GM19438 (cell line): ENCODE data around the gene NEK11.
"Not testable (repeated sequence)": the region's sequence is repeated elsewhere in the genome, so short reads cannot be mapped to it uniquely, and the experiment has no call there.

Source experiments
- ATAC-seq: cut with Tn5 transposase; IDR thresholded peaks from one replicate; pipeline ENCODE4 v1.9.1; 2021; ENCODE audit warnings: low read depth; ENCODE audit not compliant: unreplicated experiment

NEK11 gene

GRCh38 chr3:131283862-131284261 is 257.2 kb downstream of the NEK11 start:
- no peak for ATAC-seq

DNA sequence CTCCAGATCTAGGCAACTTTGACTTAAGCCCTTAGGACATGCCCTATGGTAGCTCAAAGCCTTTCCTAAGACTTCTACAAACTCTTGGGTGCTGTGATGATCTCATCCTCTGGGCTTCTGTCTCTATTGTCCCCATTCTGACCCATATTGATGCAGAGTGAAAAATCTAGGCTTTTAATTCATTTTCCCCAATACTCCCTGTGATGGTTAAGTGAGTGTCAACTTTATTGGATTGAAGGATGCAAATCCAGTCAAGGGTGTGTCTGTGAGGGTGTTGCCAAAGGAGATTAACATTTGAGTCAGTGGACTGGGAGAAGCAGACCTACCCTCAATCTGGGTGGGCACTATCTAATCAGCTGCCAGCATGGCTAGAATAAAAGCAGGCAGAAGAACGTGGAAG is 257.6 kb downstream of the NEK11 start:
- no peak for ATAC-seq

DNA sequence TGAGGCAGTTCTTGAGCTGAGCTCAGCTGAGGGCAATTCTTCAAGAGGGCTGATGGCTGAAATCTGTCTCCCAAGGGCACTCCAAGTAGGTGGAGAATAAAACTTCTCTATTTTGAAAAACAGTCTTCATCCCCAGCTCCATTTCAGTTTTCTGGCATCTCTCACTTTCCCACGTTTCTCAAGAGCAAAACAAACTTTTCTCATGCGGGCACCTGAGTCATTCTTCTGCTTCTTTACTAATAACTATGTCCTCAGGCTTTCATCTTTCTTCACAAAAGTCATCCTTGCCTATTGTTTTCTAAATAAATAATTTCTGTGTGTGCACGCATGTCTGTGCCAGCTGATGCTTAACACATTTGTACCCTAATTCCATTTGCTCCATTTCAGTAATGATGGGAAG is 258.8 kb downstream of the NEK11 start:
- ATAC-seq, result no peak

DNA sequence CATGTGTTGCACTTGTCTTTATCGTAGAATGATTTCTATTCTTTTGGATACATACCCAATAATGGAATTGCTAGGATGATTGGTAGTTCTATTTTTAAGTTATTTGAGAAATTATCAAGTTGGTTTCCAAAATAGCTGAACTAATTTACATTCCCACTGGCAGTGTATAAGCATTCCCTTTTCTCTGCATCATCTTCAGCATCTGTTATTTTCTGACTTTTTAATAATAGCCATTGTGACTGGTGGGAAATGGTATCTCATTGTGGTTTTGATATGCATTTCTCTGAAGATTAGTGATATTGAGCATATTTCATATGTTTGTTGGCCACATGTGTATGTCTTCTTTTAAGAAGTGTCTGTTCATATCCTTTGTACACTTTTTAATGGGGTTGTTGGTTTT is 273.2 kb downstream of the NEK11 start:
- no peak for ATAC-seq

DNA sequence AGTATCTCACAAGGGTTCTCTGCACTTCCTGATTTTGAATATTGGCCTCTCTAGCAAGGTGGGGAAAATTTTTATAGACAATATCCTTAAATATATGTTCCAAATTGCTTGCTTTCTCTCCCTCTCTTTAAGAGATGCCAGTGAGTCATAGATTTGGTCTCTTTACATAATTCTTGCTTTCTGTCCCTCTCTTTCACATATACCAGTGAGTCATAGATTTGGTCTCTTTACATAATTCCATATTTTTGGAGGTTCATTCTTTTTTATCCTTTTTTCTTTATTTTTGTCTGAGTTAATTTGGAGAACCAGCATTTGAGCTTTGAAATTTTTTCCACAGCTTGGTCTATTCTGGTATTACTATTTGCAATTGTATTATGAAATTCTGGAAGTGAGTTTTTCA is 277.2 kb downstream of the NEK11 start:
- no peak for ATAC-seq

DNA sequence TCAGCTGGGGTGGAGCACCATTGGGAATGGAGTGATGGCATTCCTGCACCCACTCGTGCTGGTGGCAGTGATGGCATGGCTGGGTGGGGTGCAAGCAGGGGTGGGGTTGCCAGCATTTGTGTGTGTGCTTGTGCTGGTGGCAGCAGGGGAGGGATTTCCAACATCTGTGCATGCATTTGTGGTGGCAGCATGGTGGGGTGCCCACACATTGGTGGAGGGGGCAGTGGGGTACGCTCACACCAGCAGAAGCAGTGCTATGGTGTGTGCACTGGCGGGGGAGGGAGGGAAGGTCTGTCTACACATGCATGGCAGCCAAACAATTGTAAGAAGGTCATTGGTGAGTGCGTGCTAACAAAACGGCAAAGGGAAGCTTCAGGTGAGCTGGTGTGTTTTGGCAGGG is 278.2 kb downstream of the NEK11 start:
- ATAC-seq, result no peak

- no peak for ATAC-seq
Observed at GRCh38 chr3:131306242-131306641, 279.6 kb downstream of the NEK11 start.

GRCh38 chr3:131314318-131314717 is 287.6 kb downstream of the NEK11 start:
- ATAC-seq, result no peak

- ATAC-seq, result no peak
Observed at GRCh38 chr3:131315162-131315561, 288.5 kb downstream of the NEK11 start.

DNA sequence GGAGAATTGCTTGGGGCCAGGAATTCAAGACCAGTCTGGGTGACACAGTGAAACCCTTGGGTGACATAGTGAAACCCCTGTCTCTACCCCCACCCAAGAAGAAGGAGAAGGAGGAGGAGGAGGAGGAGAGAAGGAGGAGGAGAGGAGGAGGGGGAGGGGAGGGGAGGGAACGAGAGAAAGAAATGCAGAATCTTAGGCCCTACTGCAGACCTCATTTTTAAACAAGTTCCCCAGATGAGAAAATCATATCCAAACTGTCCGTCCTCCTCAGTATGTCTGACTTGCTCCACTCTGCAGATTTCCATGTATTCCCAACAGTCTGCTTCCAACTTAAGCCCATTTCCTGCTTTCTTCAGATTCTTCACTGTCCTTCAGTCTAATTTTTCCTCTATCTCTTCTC is 291.0 kb downstream of the NEK11 start:
- no peak for ATAC-seq

GRCh38 chr3:131323014-131323413 is 296.3 kb downstream of the NEK11 start:
- ATAC-seq, result no peak

DNA sequence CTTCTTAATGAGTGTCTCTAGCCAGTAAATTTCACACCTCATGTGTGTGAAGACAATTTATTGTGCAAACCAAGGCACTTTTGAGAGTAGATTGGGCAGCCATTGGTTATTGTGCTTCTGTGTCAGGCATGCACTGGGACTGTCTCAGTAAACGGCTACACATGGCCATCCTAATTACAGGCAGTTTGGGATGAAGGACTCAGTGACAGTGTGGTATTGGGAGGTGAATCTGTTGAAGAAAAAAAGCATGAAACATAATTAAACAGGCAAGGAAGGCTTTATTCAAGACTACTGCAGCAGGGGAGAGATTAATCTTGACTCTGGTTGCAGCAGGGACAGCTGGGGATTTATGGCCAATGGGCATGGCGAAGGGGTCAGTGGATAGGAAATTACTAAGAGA is 297.1 kb downstream of the NEK11 start:
- no peak for ATAC-seq

DNA sequence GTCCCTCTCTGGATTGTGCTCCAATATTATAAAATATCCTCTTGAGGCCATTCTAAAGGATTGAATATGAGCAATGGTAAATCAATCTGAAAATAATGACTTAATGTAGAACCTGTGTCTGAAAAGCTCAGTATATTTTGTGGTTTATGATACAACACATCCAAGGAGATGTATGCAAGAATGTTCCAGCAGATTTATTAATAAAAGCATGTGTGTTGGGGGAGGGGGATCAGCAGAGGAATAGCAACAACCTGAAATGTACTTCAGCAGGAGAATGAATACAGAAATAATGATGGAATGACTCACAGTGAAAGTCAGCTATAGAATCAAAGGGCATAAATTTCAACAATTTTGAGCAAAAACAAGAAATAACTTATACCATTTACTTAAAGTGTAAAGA is 298.2 kb downstream of the NEK11 start:
- no peak for ATAC-seq

DNA sequence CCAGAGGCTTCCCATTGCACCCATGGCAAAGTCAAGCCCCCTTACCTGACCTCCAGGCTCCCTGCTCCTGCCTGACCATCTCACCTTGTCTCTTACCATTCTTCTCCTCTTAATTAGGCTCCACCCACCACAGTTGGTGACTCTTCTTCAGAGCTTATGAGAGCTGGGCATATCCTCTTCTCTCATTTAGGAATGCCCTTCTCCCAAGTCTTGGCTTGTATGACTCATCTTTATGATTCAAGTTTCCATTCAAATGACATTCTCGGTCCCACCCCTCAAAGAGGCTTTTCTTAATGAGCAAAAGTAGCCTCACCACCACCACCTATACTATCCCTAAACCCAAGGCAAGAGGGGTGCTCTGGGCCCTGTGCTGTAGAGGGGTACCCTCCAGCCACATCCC is 299.6 kb downstream of the NEK11 start:
- no peak for ATAC-seq

- no peak for ATAC-seq
Observed at GRCh38 chr3:131328721-131329120, 302.0 kb downstream of the NEK11 start.

DNA sequence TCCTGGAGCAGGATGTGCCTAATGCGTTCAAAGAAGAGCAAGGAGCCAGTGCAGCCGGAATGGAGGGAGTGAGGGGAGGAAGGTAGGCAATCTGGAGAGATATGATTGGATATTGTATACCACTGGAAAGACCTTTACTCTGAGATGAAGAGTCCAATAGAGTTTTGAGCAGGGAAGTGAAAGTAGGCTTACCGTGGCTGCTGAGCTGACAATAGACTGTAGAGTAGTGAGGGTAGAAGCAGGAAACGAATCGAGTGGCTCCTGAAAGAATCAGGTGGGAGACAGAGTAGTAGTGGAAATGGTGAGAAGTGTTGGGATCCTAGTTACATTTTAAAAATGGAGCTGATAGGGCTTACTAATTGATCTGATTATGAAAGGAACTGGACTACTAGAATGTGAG is 303.1 kb downstream of the NEK11 start:
- no peak for ATAC-seq

- ATAC-seq, result not testable (repeated sequence)
Observed at GRCh38 chr3:131331456-131332085, 304.9 kb downstream of the NEK11 start.

DNA sequence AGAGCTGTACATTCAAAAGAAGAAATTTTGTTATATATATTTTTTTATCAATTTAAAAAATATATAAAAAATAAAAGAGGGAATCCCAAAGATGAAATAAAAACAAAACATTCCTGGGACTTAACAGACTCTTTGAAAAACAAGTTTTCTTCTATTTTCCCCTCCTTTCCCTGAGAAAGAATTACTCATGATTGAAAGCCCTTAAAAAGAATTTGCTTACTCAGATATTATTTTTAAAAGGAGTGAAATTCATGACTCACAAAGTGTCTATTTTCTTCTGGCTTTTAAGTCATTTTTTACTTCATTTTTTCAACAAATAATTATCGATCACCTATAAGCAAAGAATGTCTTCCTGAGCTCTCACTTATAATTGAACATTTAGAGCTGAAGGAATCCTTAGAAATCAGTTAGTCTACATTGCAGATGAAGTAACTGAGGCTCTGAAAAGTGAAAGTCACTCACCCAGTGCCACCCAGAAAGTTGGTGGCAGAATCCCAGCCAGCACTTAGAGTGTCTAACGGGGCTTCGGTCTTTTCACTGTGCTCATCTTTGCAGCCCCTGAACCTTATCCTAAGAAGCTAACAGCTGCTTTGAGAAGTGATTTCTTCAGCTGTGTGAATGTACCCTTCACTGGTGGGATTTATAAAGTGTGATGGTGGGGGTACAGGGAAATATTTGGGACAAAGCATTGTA is 312.4 kb downstream of the NEK11 start:
- ATAC-seq, result no peak

DNA sequence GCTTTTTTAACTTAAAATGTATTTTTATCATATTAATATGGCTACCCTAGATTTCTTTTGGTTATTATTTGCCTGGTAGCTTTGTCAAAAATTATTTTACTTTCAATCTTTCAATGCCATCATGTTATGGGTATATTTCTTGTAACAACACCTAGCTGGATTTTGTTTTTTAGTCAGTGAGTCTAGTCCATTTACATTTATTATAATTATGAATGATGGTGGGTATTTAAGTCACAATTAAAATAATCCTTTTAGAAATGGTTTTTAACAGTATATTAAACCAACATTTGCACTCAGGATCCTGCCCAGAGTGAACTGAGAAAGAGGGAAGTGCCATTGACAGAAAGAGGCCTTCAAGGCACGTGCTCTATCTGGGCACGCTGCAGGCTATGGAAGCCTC is 315.1 kb downstream of the NEK11 start:
- no peak for ATAC-seq

GRCh38 chr3:131348911-131349310 is 322.2 kb downstream of the NEK11 start:
- no peak for ATAC-seq

- no peak for ATAC-seq
Observed at GRCh38 chr3:131349454-131349853, 322.8 kb downstream of the NEK11 start.

GRCh38 chr3:131349946-131350347 is 323.3 kb downstream of the NEK11 start:
- ATAC-seq, result no peak

DNA sequence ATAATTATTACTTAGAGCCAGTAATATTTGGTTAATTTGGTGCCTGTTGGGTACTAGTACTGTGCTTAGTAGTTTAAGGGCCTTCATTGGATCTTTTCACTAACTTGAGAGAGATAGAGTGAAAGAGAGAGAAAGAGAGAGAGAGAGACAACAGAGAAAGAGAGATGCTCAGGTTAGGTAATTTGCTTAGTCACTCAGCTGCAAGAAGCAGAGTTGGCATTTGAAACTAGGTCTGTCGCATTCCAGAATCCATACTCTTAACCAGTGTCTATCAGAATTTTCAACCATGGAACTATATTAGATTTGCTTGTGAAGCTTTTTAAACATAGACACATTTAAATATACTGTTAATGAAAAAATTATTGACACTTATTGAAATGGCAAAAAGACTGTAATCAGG is 323.8 kb downstream of the NEK11 start:
- no peak for ATAC-seq
